PC-3 (cell line): Measurements from ENCODE around the gene HDAC11. TPM values are rescaled to one million over a fixed set of nuclear protein-coding genes. Genes with fewer than 3 reads are reported as not detected.

Experiments used
- ATAC-seq: fragments of 200-7000 bp; cut with Tn5 transposase; 2 replicates; pipeline ENCODE4 v1.9.1; 2020; ENCODE audit warnings: mild to moderate bottlenecking, moderate library complexity
- BruUV-seq: library from RNA; stranded (reverse); fragments of 400-500 nt; replicated peaks from 2 replicates; lab custom pipeline; 2021; lab: Mats Ljungman, UMichigan
- CTCF ChIA-PET: fragments of 300-600 bp; sonication (Branson Sonifier 250); formaldehyde crosslinking; loops from one replicate; lab custom pipeline; 2022; ENCODE audit warnings: antibody characterized with exemption; lab: Charles Lee
- POLR2A ChIA-PET: fragments of 300-600 bp; sonication (Branson Sonifier 250); formaldehyde crosslinking; loops from one replicate; lab custom pipeline; 2022; ENCODE audit warnings: antibody characterized with exemption; ENCODE audit not compliant: unreplicated experiment; lab: Charles Lee
- DNase-seq: peaks from one replicate; pipeline ENCODE4 v3.0.0-alpha.2; 2015
- H2AFZ ChIP-seq: fragments of 300-600 bp; sonication (generic); 2 replicates; pipeline ENCODE4 v1.6.0; 2016; ENCODE audit warnings: antibody characterized with exemption, low read length
- H3F3A ChIP-seq: fragments of 300-600 bp; sonication (generic); one replicate; pipeline ENCODE4 v1.6.0; 2017; ENCODE audit warnings: antibody characterized with exemption, low read length, control low read depth, mild to moderate bottlenecking; ENCODE audit not compliant: unreplicated experiment
- H3K27ac ChIP-seq: fragments of 300-600 bp; sonication (generic); 2 replicates; pipeline ENCODE4 v1.5.1; 2016; ENCODE audit warnings: mild to moderate bottlenecking, low read length
- H3K27me3 ChIP-seq: fragments of 300-600 bp; sonication (generic); 2 replicates; pipeline ENCODE4 v1.6.1; 2016; ENCODE audit warnings: low read length, mixed read lengths
- H3K36me3 ChIP-seq: fragments of 300-600 bp; sonication (generic); 2 replicates; pipeline ENCODE4 v1.6.1; 2016; ENCODE audit warnings: low read depth, mixed run types, low read length, mixed read lengths
- H3K4me1 ChIP-seq: fragments of 300-600 bp; sonication (generic); 2 replicates; pipeline ENCODE4 v1.5.1; 2016; ENCODE audit warnings: low read length; ENCODE audit not compliant: insufficient read depth
- H3K4me2 ChIP-seq: fragments of 300-600 bp; sonication (generic); 2 replicates; pipeline ENCODE4 v1.6.0; 2016; ENCODE audit warnings: low read length
- H3K4me3 ChIP-seq: fragments of 300-600 bp; sonication (generic); 2 replicates; pipeline ENCODE4 v1.5.1; 2016; ENCODE audit warnings: mild to moderate bottlenecking, low read length, mixed read lengths
- H3K79me2 ChIP-seq: fragments of 300-600 bp; sonication (generic); 2 replicates; pipeline ENCODE4 v1.6.1; 2017; ENCODE audit warnings: low read length, mixed read lengths
- H3K9ac ChIP-seq: fragments of 300-600 bp; sonication (generic); 2 replicates; pipeline ENCODE4 v1.6.0; 2016; ENCODE audit warnings: mild to moderate bottlenecking, low read length
- H3K9me2 ChIP-seq: fragments of 300-600 bp; sonication (generic); replicated peaks from 2 replicates; pipeline ENCODE4 v1.6.1; 2016; ENCODE audit warnings: mixed run types, low read length, mixed read lengths
- H3K9me3 ChIP-seq: fragments of 300-600 bp; sonication (generic); 2 replicates; pipeline ENCODE4 v1.6.1; 2016; ENCODE audit warnings: low read length, mixed read lengths
- H4K20me1 ChIP-seq: fragments of 300-600 bp; sonication (generic); 2 replicates; pipeline ENCODE4 v1.6.1; 2016; ENCODE audit warnings: low read length, mixed read lengths
- EZH2 ChIP-seq: fragments of 300-600 bp; sonication (generic); IDR thresholded peaks from one replicate; pipeline ENCODE4 v1.6.1; 2017; ENCODE audit warnings: antibody characterized with exemption, mild to moderate bottlenecking, low read length; ENCODE audit not compliant: unreplicated experiment
- EZH2phosphoT487 ChIP-seq: fragments of 300-600 bp; sonication (generic); IDR thresholded peaks from 2 replicates; pipeline ENCODE4 v1.6.1; 2018; ENCODE audit warnings: mild to moderate bottlenecking, antibody characterized with exemption, low read length, borderline replicate concordance
- intact Hi-C: fragments of 100-400 bp; cut with micrococcal nuclease; formaldehyde crosslinking; loops from 2 replicates; pipeline ENCODE4 v1.9.0; 2023
- total RNA-seq: library from RNA; depleted of rRNA; stranded (reverse); fragments of >200 nt; gene quantifications from 2 replicates; pipeline ENCODE4 v1.2.3, GENCODE V29; 2014
- TF ChIP-seq, protein P1 (sequence below): fragments of 300-600 bp; sonication (generic); conservative IDR thresholded peaks from 2 replicates; pipeline ENCODE4 v1.5.1; 2017; ENCODE audit warnings: antibody characterized with exemption, low read depth, mild to moderate bottlenecking, low read length

HDAC11 gene
- total RNA-seq, 1 experiment from 2014 or later, result 24.2 TPM

DNA sequence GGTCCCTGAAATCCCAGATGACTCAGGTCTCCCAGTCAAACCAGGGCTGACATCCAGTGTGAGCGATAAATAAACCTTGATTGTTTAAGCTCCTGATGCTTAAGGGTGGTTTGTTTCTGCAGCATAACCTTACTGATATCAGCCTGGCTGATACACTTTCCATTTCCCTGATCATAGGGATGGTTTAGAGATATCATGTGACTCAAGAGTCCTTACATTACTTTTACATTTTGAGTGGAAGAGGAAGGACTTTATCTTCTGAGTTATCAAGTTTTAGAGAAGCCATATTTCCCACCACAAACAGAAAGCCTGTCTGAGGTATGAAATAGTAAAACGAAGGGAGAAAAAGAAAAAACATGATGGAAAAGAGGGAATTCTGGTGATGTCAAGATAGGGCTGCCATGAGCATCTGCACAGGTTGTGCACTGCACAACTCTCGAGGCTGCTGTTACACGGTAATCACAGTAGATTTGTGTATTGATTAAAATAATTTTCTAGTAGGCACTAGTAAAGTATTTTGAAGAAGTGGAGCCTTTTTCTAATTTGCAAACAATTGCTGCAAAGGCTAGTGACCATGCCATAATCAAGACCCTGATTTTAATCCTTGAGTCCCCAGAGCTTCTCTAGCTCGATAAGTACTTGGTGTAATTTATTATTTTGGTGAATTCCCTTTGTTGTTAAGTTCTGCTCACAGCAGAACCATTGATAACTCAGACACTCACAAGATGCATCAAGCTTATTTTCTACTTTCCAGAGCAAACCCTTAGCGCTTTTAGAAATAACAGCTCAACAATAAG, 34.7 kb downstream of the HDAC11 start:
- ChIA-PET CTCF (interaction anchor here (0.7 to 1.2 kb wide), 2 partner anchors 133 to 585 kb away, joined by 3 to 5 read pairs; no protein-coding TSS in a partner anchor), POLR2A (no interaction called here)
- TF ChIP-seq, protein P1, sequence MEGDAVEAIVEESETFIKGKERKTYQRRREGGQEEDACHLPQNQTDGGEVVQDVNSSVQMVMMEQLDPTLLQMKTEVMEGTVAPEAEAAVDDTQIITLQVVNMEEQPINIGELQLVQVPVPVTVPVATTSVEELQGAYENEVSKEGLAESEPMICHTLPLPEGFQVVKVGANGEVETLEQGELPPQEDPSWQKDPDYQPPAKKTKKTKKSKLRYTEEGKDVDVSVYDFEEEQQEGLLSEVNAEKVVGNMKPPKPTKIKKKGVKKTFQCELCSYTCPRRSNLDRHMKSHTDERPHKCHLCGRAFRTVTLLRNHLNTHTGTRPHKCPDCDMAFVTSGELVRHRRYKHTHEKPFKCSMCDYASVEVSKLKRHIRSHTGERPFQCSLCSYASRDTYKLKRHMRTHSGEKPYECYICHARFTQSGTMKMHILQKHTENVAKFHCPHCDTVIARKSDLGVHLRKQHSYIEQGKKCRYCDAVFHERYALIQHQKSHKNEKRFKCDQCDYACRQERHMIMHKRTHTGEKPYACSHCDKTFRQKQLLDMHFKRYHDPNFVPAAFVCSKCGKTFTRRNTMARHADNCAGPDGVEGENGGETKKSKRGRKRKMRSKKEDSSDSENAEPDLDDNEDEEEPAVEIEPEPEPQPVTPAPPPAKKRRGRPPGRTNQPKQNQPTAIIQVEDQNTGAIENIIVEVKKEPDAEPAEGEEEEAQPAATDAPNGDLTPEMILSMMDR, result no peak
- TF ChIP-seq EZH2phosphoT487, result no peak
- H3K9me3 ChIP-seq, result no peaks in the 10 kb centered on the region
- peaks cover 18% of the 10 kb centered on the region for H3K4me1 ChIP-seq
- intact Hi-C loops, result no loop called here
- no peaks in the 10 kb centered on the region for H3F3A ChIP-seq
- no peaks in the 10 kb centered on the region for H3K9me2 ChIP-seq
- BruUV-seq, result no TSS peak
- ATAC-seq, result no peak
- no peak for DNase-seq
- no peak overlapping the region for H3K9ac ChIP-seq
- no peak overlapping the region; the same call in 1 of the 2 replicates for H2AFZ ChIP-seq
- no peaks in the 10 kb centered on the region for H3K79me2 ChIP-seq
- H3K27ac ChIP-seq, result peak overlapping the region; percentile 58
- H3K4me3 ChIP-seq, result no peak overlapping the region
- H3K36me3 ChIP-seq, result no peaks in the 10 kb centered on the region
- no peaks in the 10 kb centered on the region for H4K20me1 ChIP-seq
- peak overlapping the region; percentile 27 for H3K4me2 ChIP-seq
- H3K27me3 ChIP-seq, result no peaks in the 10 kb centered on the region

DNA sequence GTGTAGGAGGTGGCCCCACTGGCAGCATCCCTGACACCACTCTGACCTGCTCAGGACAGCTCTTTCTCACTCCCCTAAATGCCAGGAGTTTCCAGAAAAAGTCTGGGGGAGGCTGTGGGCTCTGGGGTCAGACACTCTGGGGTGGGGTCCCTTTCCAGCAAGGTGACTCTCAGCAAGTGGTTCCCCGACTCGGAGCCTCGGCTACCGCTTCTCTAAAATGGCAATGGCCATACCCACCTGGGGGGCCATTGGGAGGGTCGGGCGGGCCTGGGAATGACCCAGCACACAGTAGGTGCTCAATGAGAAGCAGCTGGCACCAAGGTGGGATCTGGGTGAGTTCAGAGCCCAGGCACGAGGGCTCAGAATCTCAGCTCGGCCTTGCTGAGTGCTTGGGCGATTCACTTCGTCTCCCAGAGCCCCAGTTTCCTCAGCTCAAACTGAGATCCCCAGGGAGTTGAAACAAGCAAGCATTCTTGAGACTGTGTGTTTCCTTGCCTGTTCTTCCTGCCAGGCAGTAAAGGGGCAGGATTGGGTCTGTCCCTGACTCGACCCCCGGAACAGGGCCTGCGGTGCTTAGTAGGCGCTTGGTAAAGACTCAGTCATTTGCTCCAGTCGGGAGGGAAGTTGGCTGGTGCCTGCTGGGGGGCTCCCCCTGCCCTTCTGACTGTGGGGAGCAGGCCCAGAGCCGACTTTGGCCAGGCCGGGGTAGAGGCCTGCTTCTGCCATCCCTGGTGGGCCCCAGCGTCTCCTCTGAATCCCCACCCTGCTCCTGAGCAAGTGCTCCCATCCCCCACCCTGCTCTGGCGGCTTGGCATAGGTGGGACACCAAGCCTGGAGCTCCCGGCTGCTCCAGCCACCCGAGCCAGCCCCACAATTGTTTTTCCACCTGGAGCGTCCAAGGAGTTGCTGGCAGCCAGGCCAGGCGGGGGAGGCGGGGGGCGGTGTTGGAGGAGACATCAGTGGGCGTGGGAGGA, 36.0 kb downstream of the HDAC11 start:
- H3K9me2 ChIP-seq, result no peaks in the 10 kb centered on the region
- no peaks in the 10 kb centered on the region for H4K20me1 ChIP-seq
- H3K9me3 ChIP-seq, result no peaks in the 10 kb centered on the region
- no peak overlapping the region for H3K4me2 ChIP-seq
- DNase-seq (no peak), ATAC-seq (no peak)
- CTCF ChIA-PET, result interaction anchor here (0.6 kb wide), 1 partner anchor 283 kb away, joined by 3 read pairs; no protein-coding TSS in a partner anchor
- H3K27me3 ChIP-seq, result no peaks in the 10 kb centered on the region
- H3F3A ChIP-seq, result no peaks in the 10 kb centered on the region
- no peak overlapping the region for H3K4me3 ChIP-seq
- H3K4me1 ChIP-seq, result peaks cover 18% of the 10 kb centered on the region
- intact Hi-C loops, result no loop called here
- BruUV-seq, result no TSS peak
- POLR2A ChIA-PET, result no interaction called here
- H3K27ac ChIP-seq, result no peak overlapping the region
- no peak for TF ChIP-seq EZH2phosphoT487
- no peak overlapping the region for H3K9ac ChIP-seq
- no peaks in the 10 kb centered on the region for H3K79me2 ChIP-seq
- no peaks in the 10 kb centered on the region for H3K36me3 ChIP-seq
- no peak overlapping the region for H2AFZ ChIP-seq

DNA sequence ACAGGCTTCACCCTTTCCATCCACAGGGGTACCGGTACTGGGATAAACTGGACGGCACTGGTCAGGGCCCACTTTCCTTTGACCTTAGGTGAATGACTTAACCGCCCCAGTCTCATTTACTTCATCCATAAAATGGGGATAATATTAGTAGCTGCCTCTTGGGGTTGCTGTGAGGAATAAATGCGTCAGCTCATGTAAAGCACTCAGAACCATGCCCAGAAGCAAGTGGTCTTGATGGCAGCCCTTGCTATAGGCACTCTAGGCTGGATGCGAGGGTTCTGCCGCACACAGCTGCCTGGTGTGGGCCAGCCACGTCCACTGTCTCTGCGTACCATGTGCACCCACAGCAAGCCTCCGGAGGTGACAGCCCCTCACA, 36.6 kb downstream of the HDAC11 start:
- POLR2A ChIA-PET, result no interaction called here

More for the DNA sequence above, 36.6 kb downstream of the HDAC11 start:
- no peak overlapping the region for H3K4me2 ChIP-seq
- no peak overlapping the region for H2AFZ ChIP-seq
- H4K20me1 ChIP-seq, result no peaks in the 10 kb centered on the region
- no peaks in the 10 kb centered on the region for H3F3A ChIP-seq
- peaks cover 18% of the 10 kb centered on the region for H3K4me1 ChIP-seq
- H3K36me3 ChIP-seq, result no peaks in the 10 kb centered on the region
- TF ChIP-seq, protein P1, result no peak
- no peak for TF ChIP-seq EZH2phosphoT487
- no peak for TF ChIP-seq EZH2
- H3K27ac ChIP-seq, result no peak overlapping the region
- no peaks in the 10 kb centered on the region for H3K27me3 ChIP-seq
- H3K9me2 ChIP-seq, result no peaks in the 10 kb centered on the region
- ATAC-seq, result no peak
- H3K9ac ChIP-seq, result no peak overlapping the region
- BruUV-seq, result no TSS peak
- H3K79me2 ChIP-seq, result no peaks in the 10 kb centered on the region
- CTCF ChIA-PET, result interaction anchor here (0.6 kb wide), 1 partner anchor 282 kb away, joined by 3 read pairs; no protein-coding TSS in a partner anchor
- H3K9me3 ChIP-seq, result no peaks in the 10 kb centered on the region
- intact Hi-C loops, result no loop called here
- DNase-seq, result no peak
- H3K4me3 ChIP-seq, result no peak overlapping the region
